ENCODE measurements around the gene WDR75. TPM values are rescaled to one million over a fixed set of nuclear protein-coding genes. Genes with fewer than 3 reads are reported as not detected.

The WDR75 gene
- total and polyA plus RNA-seq, 2 donors (not counting 3 experiments of a cell fraction or from before 2014, with no cell fraction given): 17.4 to 44.8 TPM

- Histone ChIP-seq H4K20me1 (replicated peaks; ENCODE audit: control insufficient read depth, extremely low read depth, insufficient read depth, low read length) (no peaks in the 10 kb centered on the region), H3K27ac (ENCODE audit: insufficient read depth, low read depth, low read length) (no peak overlapping the region), H3K4me3 (replicated peaks in 1 of 3; ENCODE audit: insufficient read depth in 1 of 3, low read depth in 1 of 3, low read length in 3 of 3) (no peak overlapping the region), H3K4me1 (ENCODE audit: control insufficient read depth, extremely low read depth, insufficient read depth, low read length) (no peaks in the 10 kb centered on the region), H2AFZ (ENCODE audit: low read depth, low read length) (no peak overlapping the region), H3K9ac (replicated peaks; ENCODE audit: extremely low read depth, insufficient read depth, low read length) (no peak overlapping the region), H3K36me3 (ENCODE audit: control insufficient read depth in 2 of 2, extremely low read depth in 1 of 2, insufficient read depth in 2 of 2, low read length in 2 of 2) (peaks cover 16 to 38% of the 10 kb centered on the region in 2 experiments), H3K9me1 (replicated peaks; ENCODE audit: control insufficient read depth, extremely low read depth, insufficient read depth, low read length) (no peaks in the 10 kb centered on the region), H3K9me3 (replicated peaks; ENCODE audit: control insufficient read depth, insufficient read depth, low read length) (no peaks in the 10 kb centered on the region), H3K27me3 (ENCODE audit: control insufficient read depth in 2 of 2, insufficient read depth in 2 of 2, low read length in 2 of 2) (no peaks in the 10 kb centered on the region), H3K79me2 (ENCODE audit: control insufficient read depth, insufficient read depth, low read length) (no peaks in the 10 kb centered on the region), H3K4me2 (ENCODE audit: insufficient read depth, low read length) (no peak overlapping the region)
- intact Hi-C loops (cut with micrococcal nuclease) (no loop called here), dilution Hi-C loops (cut with MboI; ENCODE audit: extremely low pct_ligation_motif_present, low sequenced_read_pairs) (no loop called here)
- DNase-seq (ENCODE audit: low read depth, low spot score) (no peak), FAIRE-seq (no peak)
- ChIA-PET CTCF (interaction anchor here (1.5 kb wide), 1 partner anchor 10 kb away, joined by 3 read pairs; no protein-coding TSS in a partner anchor), POLR2A (no interaction called here)
- BruUV-seq (replicated peaks): no TSS peak
- TF ChIP-seq, protein P1, sequence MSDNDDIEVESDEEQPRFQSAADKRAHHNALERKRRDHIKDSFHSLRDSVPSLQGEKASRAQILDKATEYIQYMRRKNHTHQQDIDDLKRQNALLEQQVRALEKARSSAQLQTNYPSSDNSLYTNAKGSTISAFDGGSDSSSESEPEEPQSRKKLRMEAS (IDR thresholded peaks at IDR 0.05; ENCODE audit: insufficient read depth, insufficient read length): no peak
- TF ChIP-seq POLR2A (IDR thresholded peaks at IDR 0.05; ENCODE audit: low read depth, low read length) (no peak), GATA2 (IDR thresholded peaks at IDR 0.05; ENCODE audit: insufficient read depth, insufficient read length, low read depth, low read length) (no peak), CTCF (IDR thresholded peaks at IDR 0.05; ENCODE audit: extremely low read depth in 1 of 2, insufficient read depth in 1 of 2, low read depth in 1 of 2, low read length in 2 of 2) (no peak)
These were observed 12.7 kb downstream of the WDR75 start for GRCh38 chr2:189454009-189454408.

- no peak overlapping the region for H3K4me2 ChIP-seq (ENCODE audit: insufficient read depth, low read length)
- no peak overlapping the region for H3K27ac ChIP-seq (ENCODE audit: insufficient read depth, low read depth, low read length)
- H4K20me1 ChIP-seq (replicated peaks; ENCODE audit: control insufficient read depth, extremely low read depth, insufficient read depth, low read length): no peaks in the 10 kb centered on the region
- peaks cover 21 to 47% of the 10 kb centered on the region in 2 experiments for H3K36me3 ChIP-seq (ENCODE audit: control insufficient read depth in 2 of 2, extremely low read depth in 1 of 2, insufficient read depth in 2 of 2, low read length in 2 of 2)
- no peak overlapping the region for H3K9ac ChIP-seq (replicated peaks; ENCODE audit: extremely low read depth, insufficient read depth, low read length)
- H3K4me3 ChIP-seq (replicated peaks in 1 of 3; ENCODE audit: insufficient read depth in 1 of 3, low read depth in 1 of 3, low read length in 3 of 3): no peak overlapping the region
- TF ChIP-seq POLR2AphosphoS5 (IDR thresholded peaks at IDR 0.05; ENCODE audit: insufficient read depth, low read depth, low read length): no peak
- no peaks in the 10 kb centered on the region for H3K9me1 ChIP-seq (replicated peaks; ENCODE audit: control insufficient read depth, extremely low read depth, insufficient read depth, low read length)
- no peaks in the 10 kb centered on the region for H3K4me1 ChIP-seq (ENCODE audit: control insufficient read depth, extremely low read depth, insufficient read depth, low read length)
- ChIA-PET CTCF (interaction anchor here (1.0 to 1.2 kb wide), 3 partner anchors 9 to 116 kb away, joined by 3 to 5 read pairs (median 3); partner anchors contain the start of gene SLC40A1), POLR2A (no interaction called here)
- FAIRE-seq (no peak), DNase-seq (ENCODE audit: low read depth, low spot score) (no peak)
- no peaks in the 10 kb centered on the region for H3K79me2 ChIP-seq (ENCODE audit: control insufficient read depth, insufficient read depth, low read length)
- no peaks in the 10 kb centered on the region for H3K9me3 ChIP-seq (replicated peaks; ENCODE audit: control insufficient read depth, insufficient read depth, low read length)
- H3K27me3 ChIP-seq (ENCODE audit: control insufficient read depth in 2 of 2, insufficient read depth in 2 of 2, low read length in 2 of 2): no peaks in the 10 kb centered on the region
- dilution Hi-C loops (cut with MboI; ENCODE audit: extremely low pct_ligation_motif_present, low sequenced_read_pairs) (no loop called here), intact Hi-C loops (cut with micrococcal nuclease) (no loop called here)
- no TSS peak for BruUV-seq (replicated peaks)
- H2AFZ ChIP-seq (ENCODE audit: low read depth, low read length): no peak overlapping the region
These were observed 23.8 kb downstream of the WDR75 start for GRCh38 chr2:189465076-189465475.

Data from endothelial cell of umbilical vein (primary cell).